Right lobe of liver (tissue), 6 donors: ENCODE data around the gene NFATC1. TPM values are rescaled to one million over a fixed set of nuclear protein-coding genes. Genes with fewer than 3 reads are reported as not detected.

Experiments used
- ATAC-seq, 4 donors: fragments of 200-7000 bp; cut with Tn5 transposase; one replicate each; pipeline ENCODE4 v1.9.1; 2020; ENCODE audit warnings: mild to moderate bottlenecking in 4 of 4, moderate library complexity in 4 of 4
- DNase-seq, 3 donors: peaks; one replicate each; pipeline ENCODE4 v3.0.0-alpha.2; 2020
- H3K27ac ChIP-seq, 3 donors: fragments of 200-600 bp; one replicate each; pipeline ENCODE4 v1.8.0; 2022
- H3K27me3 ChIP-seq, 2 donors: fragments of 200-600 bp; one replicate each; pipeline ENCODE4 v1.8.0; 2022
- H3K36me3 ChIP-seq, 4 donors: fragments of 200-600 bp; sonication (generic) in 1 of 4; one replicate each; pipeline versions ENCODE4 v1.5.1 to v1.8.0; 2017 to 2022; ENCODE audit warnings: control low read depth in 1 of 4
- H3K4me1 ChIP-seq, 4 donors: fragments of 200-600 bp; sonication (generic) in 1 of 4; one replicate each; pipeline versions ENCODE4 v1.5.1 to v1.8.0; 2017 to 2022; ENCODE audit warnings: control low read depth in 1 of 4
- H3K4me3 ChIP-seq, 3 donors: fragments of 200-600 bp; one replicate each; pipeline ENCODE4 v1.8.0; 2022
- H3K9me3 ChIP-seq, 4 donors: fragments of 200-600 bp; sonication (generic) in 1 of 4; one replicate each; pipeline versions ENCODE4 v1.5.1 to v1.8.0; 2017 to 2022; ENCODE audit warnings: control low read depth in 1 of 4
- CTCF ChIP-seq, 4 donors: fragments of 200-600 bp in 3 of 4; fragments of 450-650 bp in 1 of 4; IDR thresholded peaks; one replicate each; pipeline versions ENCODE4 v1.5.1 to v1.8.0; 2016 to 2022; ENCODE audit warnings: antibody characterized with exemption in 4 of 4, mild to moderate bottlenecking in 2 of 4
- POLR2A ChIP-seq: fragments of 450-650 bp; IDR thresholded peaks from one replicate; pipeline ENCODE4 v1.6.1; 2017; ENCODE audit warnings: antibody characterized with exemption, mild to moderate bottlenecking
- WGBS: methylation state at CpG from one replicate; pipeline ENCODE4 v1.1.6; 2018; ENCODE audit warnings: low coverage, low lambda C conversion rate; ENCODE audit not compliant: insufficient coverage; ENCODE audit errors: missing lambda C conversion rate; 5-methylcytosine and 5-hydroxymethylcytosine counted together
- intact Hi-C, 2 donors: fragments of 100-400 bp; cut with DNase I; formaldehyde crosslinking; loops; one replicate each; pipeline versions ENCODE4 v1.11.2 to v1.14.1; 2022
- total RNA-seq, 6 experiments: library from RNA; depleted of rRNA in 2 of 6; stranded (reverse); fragments of >200 nt in 2 of 6; fragmentation: NEBNext Ultra II Directional in 3 of 6; extraction: Animal tissue kit (Norgen Biotek cat#: 25700) in 3 of 6; gene quantifications; one replicate each; pipeline versions ENCODE4 v1.1.0 to v1.2.4, GENCODE V29; 2016 to 2023
- donor health status: DM: no; HTN: yes; CAD: no.
- donor health status: DM: no; HTN: no; CAD: no.
- donor health status: DM: no; HTN: no; CAD: no.
- donor health status: DM: no; HTN: yes; CAD: no.
- donor health status: DM: no; HTN: yes; CAD: no.

NFATC1 gene
- total RNA-seq, 6 experiments from 2014 or later: 1.00 to 4.3 (median 2.9) TPM

GRCh38 chr18:79452991-79453645 is 57.4 kb downstream of the NFATC1 start:
- Histone ChIP-seq H3K4me3 (no peak overlapping the region), H3K9me3 (no peaks in the 10 kb centered on the region), H3K27ac (no peak overlapping the region), H3K36me3 (no peaks in the 10 kb centered on the region), H3K27me3 (no peaks in the 10 kb centered on the region), H3K4me1 (no peaks in the 10 kb centered on the region)
- no peak for DNase-seq
- TF ChIP-seq CTCF (IDR thresholded peaks at IDR 0.05): no peak
- TF ChIP-seq POLR2A: no peak
- ATAC-seq: no peak
- intact Hi-C loops: no loop called here
- 76% methylated on average over 10 of the region's 19 CpGs for WGBS

DNA sequence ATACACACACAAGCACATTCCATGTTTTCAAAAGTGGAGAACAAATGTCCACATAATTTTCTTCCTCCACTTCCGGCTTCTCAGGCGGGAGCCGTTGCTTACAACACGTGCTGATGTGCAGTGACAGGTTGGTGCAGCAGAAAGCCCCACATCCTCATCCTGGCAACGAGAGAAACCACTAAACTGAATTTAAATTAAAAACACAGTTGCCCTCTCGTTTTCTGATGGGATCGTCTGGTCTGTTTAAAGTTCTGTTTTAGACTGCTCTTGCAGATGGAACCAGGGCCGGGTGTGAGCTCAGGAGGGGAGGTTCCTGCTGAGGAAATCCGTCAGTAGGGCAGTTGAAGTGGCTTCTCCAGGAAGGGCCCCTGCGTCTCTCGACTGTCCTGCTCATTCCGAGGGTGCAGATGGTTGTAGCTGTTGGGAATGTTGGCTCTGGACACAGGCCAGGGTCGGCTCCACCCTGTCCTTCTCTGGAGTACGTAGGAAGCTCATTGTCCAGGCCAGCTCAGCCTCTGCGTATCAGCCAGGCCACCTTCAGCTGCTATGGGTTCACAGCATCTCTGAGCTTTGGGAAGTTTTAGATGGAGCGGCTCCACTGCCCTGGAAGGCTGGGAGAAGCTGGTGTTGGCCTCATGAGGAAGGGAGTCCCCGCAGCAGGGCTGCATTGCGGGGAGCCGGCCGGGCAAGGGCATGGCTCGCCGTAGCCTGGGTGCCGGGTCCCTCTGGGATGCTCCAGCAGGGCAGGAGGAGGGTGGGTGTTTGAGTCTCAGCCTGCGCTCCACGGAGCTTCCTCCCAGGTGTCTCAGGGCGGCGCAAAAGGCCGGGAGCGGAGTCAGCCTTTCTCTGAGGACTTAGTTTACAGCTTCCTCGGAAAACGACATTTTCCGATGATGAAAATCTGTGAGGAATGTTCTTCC is 58.3 kb downstream of the NFATC1 start:
- TF ChIP-seq POLR2A (no peak), CTCF (IDR thresholded peaks at IDR 0.05) (no peak)
- H3K4me3 ChIP-seq: no peak overlapping the region
- no peaks in the 10 kb centered on the region for H3K27me3 ChIP-seq
- H3K36me3 ChIP-seq: no peaks in the 10 kb centered on the region
- H3K27ac ChIP-seq: no peak overlapping the region
- H3K4me1 ChIP-seq: no peaks in the 10 kb centered on the region
- H3K9me3 ChIP-seq: no peaks in the 10 kb centered on the region
- no peak for ATAC-seq
- no peak for DNase-seq
- intact Hi-C loops: no loop called here
- 81% methylated on average over 16 of the region's 32 CpGs for WGBS

DNA sequence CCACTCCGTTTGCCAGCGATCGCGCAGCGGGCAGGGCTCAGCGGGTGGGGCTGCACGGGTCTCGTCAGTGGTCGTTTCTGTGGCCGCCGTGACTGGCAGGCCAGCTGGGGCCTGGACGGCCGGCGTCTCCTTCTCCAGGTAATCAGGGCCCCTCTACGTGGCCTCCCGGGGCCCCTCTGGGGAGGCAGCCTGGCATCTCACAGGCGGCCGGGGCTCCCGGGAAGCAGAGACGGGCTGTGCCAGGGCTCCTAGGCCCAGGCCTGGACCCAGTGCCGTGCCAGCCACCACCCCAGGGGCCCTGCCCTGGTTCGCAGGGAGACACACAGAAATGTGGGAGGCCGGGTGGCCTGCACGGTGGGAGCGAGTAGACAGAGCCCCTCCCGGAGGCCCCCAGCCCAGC is 59.5 kb downstream of the NFATC1 start:
- ATAC-seq: no peak
- no peaks in the 10 kb centered on the region for H3K9me3 ChIP-seq
- no peaks in the 10 kb centered on the region for H3K27me3 ChIP-seq
- no peak overlapping the region for H3K4me3 ChIP-seq
- intact Hi-C loops: no loop called here
- DNase-seq: no peak
- H3K36me3 ChIP-seq: no peaks in the 10 kb centered on the region
- no peak for TF ChIP-seq POLR2A
- no peak for TF ChIP-seq CTCF (IDR thresholded peaks at IDR 0.05)
- no peak overlapping the region for H3K27ac ChIP-seq
- WGBS: 90% methylated on average over 5 of the region's 26 CpGs
- no peaks in the 10 kb centered on the region for H3K4me1 ChIP-seq

DNA sequence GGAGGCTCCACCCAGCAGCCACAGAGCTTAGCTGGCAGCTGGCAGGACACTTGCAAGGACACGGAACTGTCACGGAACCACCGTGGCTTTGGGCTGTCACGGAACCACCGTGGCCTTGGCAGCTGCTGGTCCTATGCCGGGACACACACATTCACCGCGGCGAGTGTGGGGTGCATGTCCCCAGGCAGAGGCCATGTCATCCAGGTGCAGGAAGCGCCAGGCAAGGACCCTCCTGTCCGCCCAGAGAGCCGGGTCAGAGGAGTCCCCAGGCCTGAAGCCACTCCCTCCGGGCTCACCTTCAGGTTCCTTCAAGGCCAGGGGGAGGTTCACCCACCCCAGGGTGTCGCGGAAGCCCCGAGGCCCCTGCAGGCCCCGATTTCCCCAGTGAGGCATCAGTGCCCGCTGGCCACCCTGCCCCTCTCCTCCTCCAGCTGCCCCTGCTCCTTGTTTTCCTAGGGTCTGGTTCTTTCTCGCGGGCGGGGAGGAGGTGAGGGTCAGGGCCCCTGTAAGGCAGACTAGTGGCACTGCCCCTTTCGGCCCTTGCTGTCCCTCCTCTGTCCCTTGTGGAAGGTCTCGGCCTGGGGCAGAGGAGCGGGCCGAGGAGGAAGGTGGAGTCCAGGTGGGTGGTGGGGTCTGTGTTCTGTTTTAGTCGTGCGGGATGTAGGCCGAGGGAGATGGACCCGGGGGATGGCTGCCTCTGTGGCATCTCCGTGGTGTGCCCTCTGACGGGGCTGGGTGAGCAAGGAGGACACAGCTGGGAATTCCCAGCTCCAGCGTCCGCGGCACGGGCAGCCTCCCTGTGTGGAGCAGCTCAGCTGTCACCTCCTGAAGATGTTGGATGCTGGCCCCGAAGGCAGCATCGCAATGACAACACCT is 60.6 kb downstream of the NFATC1 start:
- Histone ChIP-seq H3K4me3 (no peak overlapping the region), H3K27me3 (no peaks in the 10 kb centered on the region), H3K36me3 (no peaks in the 10 kb centered on the region), H3K9me3 (no peaks in the 10 kb centered on the region), H3K27ac (no peak overlapping the region), H3K4me1 (no peaks in the 10 kb centered on the region)
- intact Hi-C loops: no loop called here
- ATAC-seq: no peak
- TF ChIP-seq POLR2A (no peak), CTCF (IDR thresholded peaks at IDR 0.05) (no peak)
- 80% methylated on average over 1 of the region's 37 CpGs for WGBS
- DNase-seq: no peak
